Measurements from ENCODE around the gene LIF. TPM values are rescaled to one million over a fixed set of nuclear protein-coding genes. Genes with fewer than 3 reads are reported as not detected.
"Not testable (repeated sequence)": the region's sequence is repeated elsewhere in the genome, so short reads cannot be mapped to it uniquely, and the experiment has no call there.

Gene LIF
- total RNA-seq, 4 donors from 2014 or later, result 0.30 to 0.84 (median 0.72) TPM

- DNase-seq (ENCODE audit: low spot score in 2 of 2), result no peak
- H3K9me3 ChIP-seq, result no peaks in the 10 kb centered on the region
- no peak overlapping the region for H3K4me3 ChIP-seq
- H3K36me3 ChIP-seq, result no peaks in the 10 kb centered on the region
- no peak overlapping the region for H3K27ac ChIP-seq
- TF ChIP-seq CTCF (IDR thresholded peaks at IDR 0.05) (no peak), EP300 (IDR thresholded peaks at IDR 0.05) (no peak), POLR2A (IDR thresholded peaks at IDR 0.05) (no peak)
- H3K27me3 ChIP-seq, result no peaks in the 10 kb centered on the region
- H3K4me1 ChIP-seq, result peaks cover 0 to 27% (median 7%) of the 10 kb centered on the region in 4 donors
- 74 to 75% methylated on average over 24 to 27 of the region's 27 CpGs for WGBS, 2 donors
Observed at GRCh38 chr22:30238661-30239487, 7.7 kb downstream of the LIF start.

DNA sequence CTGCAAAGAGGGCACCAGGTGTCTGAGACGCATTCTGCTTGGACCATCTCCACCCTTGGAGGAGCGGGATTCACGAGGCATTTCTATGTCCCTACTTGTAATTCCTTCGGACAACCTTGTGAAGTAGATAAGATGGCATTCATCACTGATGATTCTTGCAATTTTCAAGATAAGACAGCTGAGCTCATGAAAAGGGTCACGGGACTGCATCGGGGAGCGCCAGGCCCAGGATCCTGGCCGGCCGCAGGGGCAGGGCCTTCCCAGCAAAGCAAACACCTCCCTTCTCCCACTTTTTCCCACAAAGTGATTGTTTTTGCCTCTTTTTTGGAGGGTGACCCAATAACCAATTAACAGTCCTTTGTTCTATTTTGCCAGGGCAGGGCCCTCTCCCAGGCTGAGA, 8.4 kb downstream of the LIF start:
- DNase-seq (ENCODE audit: low spot score in 2 of 2), result no peak
- no peak overlapping the region for H3K4me3 ChIP-seq
- H3K36me3 ChIP-seq, result no peaks in the 10 kb centered on the region
- peaks cover 0 to 27% (median 7%) of the 10 kb centered on the region in 4 donors for H3K4me1 ChIP-seq
- H3K27me3 ChIP-seq, result no peaks in the 10 kb centered on the region
- H3K27ac ChIP-seq, result no peak overlapping the region
- H3K9me3 ChIP-seq, result no peaks in the 10 kb centered on the region
- WGBS, 2 donors, result 81 to 90% methylated on average over 9 of the region's 9 CpGs
- TF ChIP-seq CTCF (IDR thresholded peaks at IDR 0.05) (no peak), EP300 (IDR thresholded peaks at IDR 0.05) (no peak), POLR2A (IDR thresholded peaks at IDR 0.05) (no peak)

DNA sequence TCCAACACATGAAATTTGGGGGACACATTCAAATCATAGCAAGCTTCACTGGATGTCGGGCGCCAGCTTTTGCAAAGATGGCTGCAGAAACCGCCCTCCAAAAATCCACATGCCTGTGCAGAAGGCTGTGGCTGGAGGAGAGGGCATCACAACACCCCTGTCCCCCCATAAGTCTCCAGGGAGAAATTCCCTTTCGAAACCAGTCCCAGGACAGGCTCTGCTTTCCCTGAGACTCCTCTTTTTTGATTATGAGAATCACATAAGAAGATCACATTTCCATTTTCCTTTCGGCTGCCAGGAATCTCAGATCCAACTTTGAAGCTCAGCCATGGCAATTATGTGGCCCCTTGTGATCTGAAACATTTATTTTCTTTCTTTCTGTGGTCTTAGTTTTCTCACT, 9.7 kb downstream of the LIF start:
- no peaks in the 10 kb centered on the region for H3K36me3 ChIP-seq
- no peak overlapping the region for H3K4me3 ChIP-seq
- TF ChIP-seq EP300 (IDR thresholded peaks at IDR 0.05) (no peak), POLR2A (IDR thresholded peaks at IDR 0.05) (no peak), CTCF (IDR thresholded peaks at IDR 0.05) (no peak)
- no peak overlapping the region for H3K27ac ChIP-seq
- no peaks in the 10 kb centered on the region for H3K9me3 ChIP-seq
- no peak for DNase-seq (ENCODE audit: low spot score in 2 of 2)
- WGBS, 2 donors, result 96% methylated on average over 5 of the region's 5 CpGs
- peaks cover 0 to 31% (median 7%) of the 10 kb centered on the region in 4 donors for H3K4me1 ChIP-seq
- no peaks in the 10 kb centered on the region for H3K27me3 ChIP-seq

GRCh38 chr22:30235687-30236170, 10.8 kb downstream of the LIF start:
- Histone ChIP-seq H3K27me3 (no peaks in the 10 kb centered on the region), H3K9me3 (no peaks in the 10 kb centered on the region), H3K27ac (no peak overlapping the region), H3K36me3 (no peaks in the 10 kb centered on the region), H3K4me1 (peaks cover 0 to 31% (median 7%) of the 10 kb centered on the region in 4 donors), H3K4me3 (no peak overlapping the region)
- WGBS, 2 donors, result 37 to 51% methylated on average over 10 of the region's 10 CpGs
- TF ChIP-seq POLR2A (IDR thresholded peaks at IDR 0.05), result no peak
- no peak for TF ChIP-seq EP300 (IDR thresholded peaks at IDR 0.05)
- no peak for TF ChIP-seq CTCF (IDR thresholded peaks at IDR 0.05)
- DNase-seq (ENCODE audit: low spot score in 2 of 2), result no peak

DNA sequence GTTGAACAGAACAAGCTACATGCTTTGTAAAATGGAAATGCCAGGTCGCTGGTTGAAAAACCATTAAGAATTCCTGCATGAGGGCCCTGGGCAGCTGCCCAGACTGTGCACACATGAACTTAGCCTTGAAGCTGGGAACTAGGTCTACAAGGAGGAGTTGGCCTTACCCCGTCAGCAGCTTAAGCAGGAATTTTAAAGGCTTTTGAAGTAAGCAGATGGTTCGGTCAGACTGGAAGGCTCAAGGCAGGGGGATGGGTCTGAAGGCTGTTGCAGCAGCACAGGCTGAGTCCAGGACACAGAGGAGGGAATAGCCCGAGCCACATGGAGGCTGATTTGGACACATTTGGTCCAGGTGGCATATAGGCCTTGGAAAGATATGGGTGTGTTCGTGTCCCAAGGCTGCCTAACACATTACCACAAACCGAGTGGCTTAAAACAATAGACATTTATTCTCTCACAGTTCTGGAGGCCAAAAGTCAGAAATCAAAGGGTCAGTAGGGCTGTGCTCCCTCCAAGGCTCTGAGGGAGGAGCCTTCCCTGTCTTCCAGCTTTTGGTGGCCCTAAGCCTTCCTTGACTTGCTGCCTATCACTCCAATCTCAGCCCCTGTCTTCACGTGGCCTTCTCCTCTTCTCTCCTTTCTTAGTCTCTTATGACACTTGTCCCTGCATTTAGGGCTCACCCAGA, 11.6 kb downstream of the LIF start:
- Histone ChIP-seq H3K27me3 (no peaks in the 10 kb centered on the region), H3K27ac (no peak overlapping the region), H3K36me3 (no peaks in the 10 kb centered on the region), H3K4me3 (no peak overlapping the region), H3K9me3 (no peaks in the 10 kb centered on the region), H3K4me1 (peaks cover 0 to 31% (median 7%) of the 10 kb centered on the region in 4 donors)
- 39 to 44% methylated on average over 7 of the region's 7 CpGs for WGBS, 2 donors
- no peak for DNase-seq (ENCODE audit: low spot score in 2 of 2)
- TF ChIP-seq CTCF (IDR thresholded peaks at IDR 0.05) (no peak), POLR2A (IDR thresholded peaks at IDR 0.05) (no peak), EP300 (IDR thresholded peaks at IDR 0.05) (no peak)

DNA sequence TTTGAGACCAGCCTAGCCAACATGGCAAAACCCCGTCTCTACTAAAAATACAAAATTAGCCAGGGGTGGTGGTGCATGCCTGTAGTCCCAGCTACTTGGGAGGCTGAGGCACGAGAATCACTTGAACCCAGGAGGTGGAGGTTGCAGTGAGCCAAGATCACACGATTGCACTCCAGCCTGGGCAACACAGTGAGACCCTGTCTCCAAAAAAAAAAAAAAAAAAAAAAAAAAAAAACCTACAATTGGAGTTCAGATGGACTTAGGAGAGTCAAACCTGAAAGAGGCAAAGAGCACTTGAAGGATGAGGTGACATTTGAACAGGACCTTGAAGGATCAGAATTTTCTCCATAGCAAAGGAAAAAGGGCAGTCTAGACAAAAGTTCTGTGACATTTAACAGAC, 12.2 kb downstream of the LIF start:
- not testable (repeated sequence) for H3K27me3 ChIP-seq; H3K27ac ChIP-seq; H3K4me3 ChIP-seq; H3K36me3 ChIP-seq; H3K9me3 ChIP-seq; DNase-seq (ENCODE audit: low spot score in 2 of 2)
- 86 to 91% methylated on average over 3 of the region's 3 CpGs for WGBS, 2 donors
- peaks cover 0 to 31% (median 7%) of the 10 kb centered on the region in 4 donors for H3K4me1 ChIP-seq

Data from tibial nerve (tissue), 4 donors.